ENCODE measurements around the gene MYCBPAP.

DNA sequence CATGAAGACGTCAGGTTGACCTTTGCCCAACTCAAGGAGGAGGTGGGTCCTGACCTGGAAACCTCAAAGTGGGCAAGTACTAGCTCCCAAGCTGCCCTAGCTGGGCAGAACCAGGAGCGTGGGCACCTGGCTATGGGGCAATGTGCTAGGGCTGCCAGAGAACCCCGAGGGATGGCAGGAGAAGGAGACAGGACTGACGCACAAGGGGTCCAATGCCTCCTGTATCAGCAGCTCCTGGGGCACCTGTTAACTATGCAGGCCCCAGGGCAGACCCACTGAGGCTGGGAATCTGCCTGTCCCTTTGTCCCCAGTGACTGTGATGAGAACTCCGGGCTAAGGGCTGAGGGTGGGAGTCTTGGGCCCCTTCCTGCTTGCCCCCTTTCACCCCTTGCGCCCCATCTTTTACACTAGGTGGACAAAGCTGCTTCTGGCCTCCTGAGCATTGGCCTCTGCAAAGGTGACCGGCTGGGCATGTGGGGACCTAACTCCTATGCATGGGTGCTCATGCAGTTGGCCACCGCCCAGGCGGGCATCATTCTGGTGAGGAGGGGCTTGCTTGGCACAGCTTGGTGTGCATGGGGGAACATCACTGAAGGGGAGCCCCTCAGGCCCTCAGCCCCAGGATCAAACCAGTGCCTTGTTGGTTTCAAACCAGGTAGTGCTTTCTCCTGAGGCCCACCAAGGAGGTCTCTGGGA lies 47.3 kb upstream of the MYCBPAP start:
- TF ChIP-seq POLR2A (IDR thresholded peaks at IDR 0.05) (no peak), POLR2AphosphoS5 (IDR thresholded peaks at IDR 0.05) (no peak)
- TF ChIP-seq, protein P1, sequence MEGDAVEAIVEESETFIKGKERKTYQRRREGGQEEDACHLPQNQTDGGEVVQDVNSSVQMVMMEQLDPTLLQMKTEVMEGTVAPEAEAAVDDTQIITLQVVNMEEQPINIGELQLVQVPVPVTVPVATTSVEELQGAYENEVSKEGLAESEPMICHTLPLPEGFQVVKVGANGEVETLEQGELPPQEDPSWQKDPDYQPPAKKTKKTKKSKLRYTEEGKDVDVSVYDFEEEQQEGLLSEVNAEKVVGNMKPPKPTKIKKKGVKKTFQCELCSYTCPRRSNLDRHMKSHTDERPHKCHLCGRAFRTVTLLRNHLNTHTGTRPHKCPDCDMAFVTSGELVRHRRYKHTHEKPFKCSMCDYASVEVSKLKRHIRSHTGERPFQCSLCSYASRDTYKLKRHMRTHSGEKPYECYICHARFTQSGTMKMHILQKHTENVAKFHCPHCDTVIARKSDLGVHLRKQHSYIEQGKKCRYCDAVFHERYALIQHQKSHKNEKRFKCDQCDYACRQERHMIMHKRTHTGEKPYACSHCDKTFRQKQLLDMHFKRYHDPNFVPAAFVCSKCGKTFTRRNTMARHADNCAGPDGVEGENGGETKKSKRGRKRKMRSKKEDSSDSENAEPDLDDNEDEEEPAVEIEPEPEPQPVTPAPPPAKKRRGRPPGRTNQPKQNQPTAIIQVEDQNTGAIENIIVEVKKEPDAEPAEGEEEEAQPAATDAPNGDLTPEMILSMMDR (IDR thresholded peaks at IDR 0.05): no peak

Measured in transverse colon (tissue), 4 donors.